Germinal center (tissue), 1 donor: ENCODE measurements around the gene CES2.

Experiments
- DNase-seq: peaks from one replicate; pipeline ENCODE4 v3.0.0; 2012; ENCODE audit warnings: mixed read lengths, low spot score

The CES2 gene

DNA sequence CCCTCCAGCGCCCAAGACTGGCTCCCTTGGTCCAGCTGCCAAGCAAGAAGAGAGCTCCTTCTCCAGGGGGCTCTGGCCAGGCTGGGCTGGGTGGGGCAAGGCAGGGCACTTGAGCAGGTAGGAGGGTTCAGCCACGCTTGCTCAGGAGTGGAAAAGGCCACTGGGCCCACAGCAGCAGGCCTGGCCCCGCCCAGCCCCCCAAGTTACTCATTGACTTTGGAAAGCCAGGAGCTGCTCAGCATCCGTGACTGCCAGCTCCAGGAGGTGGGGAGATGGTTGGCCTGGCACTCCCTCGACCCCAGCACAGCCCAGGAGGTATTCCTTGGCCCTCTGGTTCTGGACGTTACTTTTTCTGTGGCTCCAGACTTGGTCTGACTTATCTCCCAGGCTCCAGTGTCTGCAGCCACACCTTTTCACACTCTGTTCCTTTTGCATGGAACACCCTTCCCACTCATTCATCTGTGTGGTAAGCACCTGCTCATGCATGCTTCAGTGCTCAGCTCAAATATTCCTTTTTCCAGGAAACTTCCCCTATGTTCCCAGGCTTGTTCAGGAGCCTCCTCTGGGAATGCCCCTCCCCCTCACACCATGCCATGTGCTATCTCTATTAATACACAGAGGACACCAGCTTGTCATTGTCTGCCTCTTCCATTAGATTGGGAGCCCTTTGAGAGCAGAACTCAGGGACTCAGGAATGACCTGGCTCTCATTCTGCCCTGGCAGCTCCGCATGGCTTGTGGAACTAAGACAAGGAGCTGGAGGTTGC, 16.3 kb upstream of the CES2 start, which contains the start of gene CDH16:
CDH16 (minus strand) TSS at position 83 of the 766 bp plus-strand sequence. CDS start 820 bp downstream, outside the sequence.
- no peak for DNase-seq

DNA sequence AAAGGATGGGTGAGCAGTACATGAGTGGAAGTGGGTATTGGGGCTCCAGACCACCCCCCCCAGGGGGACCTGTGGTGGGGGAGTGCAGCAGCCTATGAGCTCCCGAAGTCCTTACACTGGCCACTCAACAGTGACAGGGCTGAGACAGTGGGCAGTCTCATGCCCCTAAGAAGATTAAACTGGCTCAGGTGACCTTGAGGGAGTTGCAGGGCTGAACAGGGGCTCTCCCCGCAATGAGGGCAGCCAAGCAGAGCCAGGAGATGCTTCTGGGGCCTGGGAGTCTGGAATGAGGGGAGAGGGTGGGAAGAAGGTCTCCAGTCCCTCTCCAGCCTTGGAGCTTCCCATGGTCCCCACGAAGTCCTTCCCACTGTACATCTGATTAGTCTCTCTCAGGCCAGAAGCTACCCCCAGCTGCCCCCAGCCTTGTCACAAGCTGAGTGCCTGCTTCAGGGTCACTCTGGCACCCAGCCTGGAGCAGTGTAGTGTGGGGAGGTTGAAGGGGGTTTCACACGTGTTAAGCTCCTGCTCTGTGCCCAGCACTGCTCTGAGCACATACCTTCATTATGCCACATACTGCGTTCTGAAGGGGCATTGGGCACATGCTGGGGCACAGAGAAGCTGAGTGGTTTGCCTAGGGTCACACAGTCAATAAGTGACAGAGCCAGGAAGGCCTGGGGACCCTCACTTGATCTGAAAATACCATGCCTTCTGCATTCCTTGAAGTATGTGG, 15.6 kb upstream of the CES2 start:
- DNase-seq: no peak

- DNase-seq: no peak
Observed at GRCh38 chr16:66920299-66920590, 15.1 kb upstream of the CES2 start.

- no peak for DNase-seq
Observed at GRCh38 chr16:66920924-66921680, 14.2 kb upstream of the CES2 start.

GRCh38 chr16:66921729-66922450, 13.4 kb upstream of the CES2 start:
- no peak for DNase-seq

GRCh38 chr16:66923247-66923731, 12.0 kb upstream of the CES2 start:
- DNase-seq: no peak

- DNase-seq: no peak
Observed at GRCh38 chr16:66923866-66924265, 11.4 kb upstream of the CES2 start.

DNA sequence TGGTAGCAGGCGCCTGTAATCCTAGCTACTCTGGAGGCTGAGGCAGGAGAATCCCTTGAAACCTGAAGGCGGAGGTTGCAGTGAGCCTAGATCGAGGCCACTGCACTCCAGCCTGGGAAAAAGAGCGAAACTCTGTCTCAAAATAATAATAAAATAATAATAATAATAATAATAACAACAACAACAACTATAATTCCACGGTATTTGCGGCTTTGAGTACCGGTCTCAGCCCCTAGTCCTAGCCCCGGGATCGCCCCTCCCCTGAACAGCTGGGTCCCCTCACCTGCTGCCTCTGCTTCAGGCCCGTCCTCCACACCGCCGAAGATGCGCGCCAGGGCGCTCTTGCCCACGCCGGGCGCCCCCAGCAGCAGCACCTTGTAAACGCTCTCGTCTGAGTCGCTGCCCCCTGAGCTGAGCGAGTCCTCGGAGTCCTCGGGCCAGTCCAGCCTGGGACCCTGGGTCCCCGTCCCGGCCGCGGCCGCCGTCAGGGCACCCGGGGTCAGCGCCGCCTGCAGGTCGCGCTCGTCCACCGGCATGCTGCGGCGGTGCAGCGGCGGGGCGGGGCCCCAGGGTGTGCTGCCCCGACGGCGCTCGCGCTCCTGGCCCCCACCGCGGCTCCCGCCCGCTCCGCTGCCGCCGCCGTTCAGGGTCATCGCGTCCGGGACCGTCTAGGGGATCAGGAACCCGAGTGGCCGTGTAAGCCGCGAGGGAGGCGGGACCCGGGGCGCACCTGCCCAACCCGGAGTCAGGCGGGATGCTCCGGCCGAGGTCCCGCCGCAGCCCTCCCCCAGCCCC, 10.6 kb upstream of the CES2 start:
- peak; percentile 69 for DNase-seq

- DNase-seq: no peak
Observed at GRCh38 chr16:66925322-66925840, 9.9 kb upstream of the CES2 start, which contains the start of gene RRAD. TSS of gene RRAD (minus strand) at chr16:66925535. CDS start at chr16:66925179, 356 bp downstream.

- no peak for DNase-seq
Observed at GRCh38 chr16:66926171-66926947, 9.0 kb upstream of the CES2 start.

DNA sequence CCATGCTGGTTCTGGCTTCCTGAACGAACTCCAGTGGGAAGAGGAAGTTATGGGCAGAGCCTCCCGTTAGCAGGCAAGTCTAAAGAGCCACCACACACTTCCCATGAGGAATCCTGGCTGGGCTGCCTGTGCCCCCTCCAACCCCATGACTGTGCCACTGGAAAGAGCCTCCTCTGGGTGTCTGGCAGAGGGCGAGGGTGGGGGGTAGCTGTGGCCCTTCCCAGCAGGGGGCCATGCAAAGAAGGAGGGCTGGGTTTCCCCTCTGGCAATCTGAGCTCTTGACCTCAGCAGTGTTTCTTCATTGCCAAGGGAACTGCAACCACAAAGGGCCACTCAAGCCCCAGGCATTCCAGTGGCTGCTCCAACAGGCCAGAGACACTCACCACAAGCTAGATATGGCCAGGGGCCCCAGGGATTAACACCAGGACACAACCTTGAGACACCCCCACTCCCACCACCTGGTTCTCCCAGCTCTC, 8.3 kb upstream of the CES2 start:
- no peak for DNase-seq

DNA sequence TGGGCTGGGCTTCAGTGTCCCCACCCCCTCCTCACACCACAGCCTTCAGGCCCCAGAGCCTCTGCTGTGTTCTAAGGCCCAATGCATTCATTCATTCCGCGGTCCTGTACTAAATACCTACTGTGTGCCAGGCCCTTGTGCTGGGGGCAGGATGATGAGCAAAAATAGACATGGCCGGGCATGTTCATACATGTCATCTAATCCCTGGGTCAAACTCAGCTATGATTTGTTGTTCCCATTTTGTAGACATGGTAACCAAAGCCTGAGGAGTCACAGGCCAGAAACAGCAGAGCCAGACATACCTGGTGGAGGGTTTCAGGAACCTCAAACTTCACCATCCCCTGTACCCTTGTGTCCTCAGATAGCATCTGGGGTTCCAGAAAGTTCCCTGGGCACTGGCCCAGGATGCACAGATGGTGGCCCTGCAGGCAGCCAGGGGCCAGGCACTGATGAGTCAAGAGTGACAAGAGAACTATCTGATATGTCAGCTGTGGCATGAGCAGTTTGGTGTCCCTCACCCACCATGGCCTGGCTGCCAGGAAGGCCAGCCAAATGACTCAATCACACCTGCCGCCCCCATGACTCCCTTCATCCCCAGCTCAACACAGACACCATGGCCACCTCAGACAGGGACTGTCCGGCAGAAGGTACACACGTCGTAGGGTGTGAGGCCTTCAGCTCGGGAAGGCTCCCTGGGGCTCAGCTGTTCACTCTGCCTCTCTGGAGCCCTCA, 7.2 kb upstream of the CES2 start:
- no peak for DNase-seq

DNA sequence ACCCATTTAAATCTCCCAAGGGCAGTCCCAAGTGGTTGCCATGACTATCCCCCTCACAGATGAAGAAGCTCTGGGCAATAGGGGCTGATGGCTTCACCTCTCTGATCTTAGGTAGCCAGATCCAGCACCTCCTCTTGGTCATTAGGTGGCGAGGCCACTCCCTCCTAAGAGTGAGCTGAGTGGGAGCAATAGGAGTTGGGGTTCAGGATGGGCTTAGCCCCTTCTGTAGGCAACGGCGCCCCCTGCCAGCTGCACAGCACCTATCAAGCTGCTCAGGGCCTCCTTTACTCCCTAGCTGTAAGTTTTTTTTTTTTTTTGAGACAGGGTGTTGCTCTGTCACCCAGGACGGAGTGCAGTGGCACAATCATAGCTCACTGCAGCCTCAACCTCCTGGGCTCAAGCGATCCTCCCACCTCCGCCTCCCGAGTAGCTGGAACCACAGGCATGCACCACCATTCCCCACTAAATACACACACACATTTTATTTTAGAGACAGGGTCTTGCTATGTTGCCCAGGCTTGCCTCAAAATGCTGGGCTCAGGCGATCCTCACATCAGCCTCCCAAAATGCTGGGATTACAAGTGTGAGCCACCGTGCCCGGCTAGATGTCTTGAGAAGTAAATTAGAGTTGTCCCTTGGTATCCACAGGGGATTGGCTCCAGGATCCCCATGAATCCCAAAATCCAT, 6.5 kb upstream of the CES2 start:
- no peak for DNase-seq

DNA sequence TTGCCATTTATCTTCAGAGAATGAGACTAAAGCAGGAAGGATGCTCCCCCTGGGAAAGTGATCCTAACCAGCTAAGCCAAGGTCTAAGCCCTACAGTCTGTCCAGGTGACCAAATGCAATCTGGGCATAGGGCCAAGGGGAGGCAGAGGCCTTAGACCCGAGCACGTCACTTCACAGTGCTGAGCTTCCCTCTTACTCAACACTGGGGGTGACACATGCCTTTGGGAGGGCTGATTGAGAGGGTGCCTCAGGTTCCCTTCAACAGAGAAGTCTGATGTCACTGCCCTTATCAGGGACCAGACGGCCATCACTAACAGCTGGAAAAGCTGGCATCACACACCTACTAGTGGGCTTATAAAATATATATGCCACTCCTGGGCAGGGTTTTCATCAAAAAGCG, 5.1 kb upstream of the CES2 start:
- DNase-seq: no peak

GRCh38 chr16:66931665-66932064, 3.7 kb upstream of the CES2 start:
- no peak for DNase-seq

DNA sequence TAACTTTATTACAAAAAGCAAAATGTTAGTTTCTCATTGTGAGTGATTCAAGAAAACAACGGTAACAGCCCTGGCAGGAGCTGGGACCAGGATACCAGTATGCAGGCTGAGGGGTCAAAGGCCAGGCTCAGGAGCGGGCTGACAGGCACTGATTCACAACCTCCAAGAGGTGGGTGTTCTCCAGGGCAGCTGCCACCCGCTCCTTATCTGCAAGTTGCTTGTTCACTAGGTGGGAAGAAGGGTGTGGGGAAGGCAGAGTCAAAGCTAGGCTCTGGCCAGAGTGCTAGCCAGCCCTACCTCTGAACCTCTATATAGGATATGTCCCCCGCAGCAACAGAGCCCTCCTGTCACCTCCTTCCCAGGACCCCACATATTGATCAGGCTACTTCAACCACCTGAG, 3.2 kb upstream of the CES2 start:
- no peak for DNase-seq

DNA sequence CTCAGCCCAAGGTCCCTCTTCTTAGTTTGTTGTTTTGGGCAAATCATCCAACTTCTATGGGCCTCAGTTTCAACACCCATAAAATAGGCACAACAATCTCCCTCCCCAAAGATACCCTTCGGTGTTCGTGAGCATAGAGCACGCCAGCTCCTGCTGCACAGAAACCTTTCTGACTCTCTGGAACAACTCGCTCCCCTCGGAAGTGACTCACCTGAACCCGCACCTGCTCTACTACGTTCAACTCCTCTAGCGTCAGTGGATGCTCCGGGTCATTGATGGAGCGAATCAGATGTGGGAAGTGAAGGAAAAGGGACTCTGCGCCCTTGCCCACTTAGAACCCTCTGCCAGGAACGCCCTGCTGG, 1.6 kb upstream of the CES2 start:
- no peak for DNase-seq

- DNase-seq: peak; percentile 89
Observed at GRCh38 chr16:66934138-66934838, 1.0 kb upstream of the CES2 start, which contains the start of gene CIAO2B. TSS of gene CIAO2B (minus strand) at chr16:66934402. CDS start at chr16:66934364, 38 bp downstream.
